HG03575 (cell line): ENCODE data around the gene ERBB4.

Source experiments
- ATAC-seq: cut with Tn5 transposase; IDR thresholded peaks from one replicate; pipeline ENCODE4 v1.9.1; 2021; ENCODE audit not compliant: unreplicated experiment, insufficient number of reproducible peaks, low FRiP score; ENCODE audit errors: extremely low read depth

The ERBB4 gene

DNA sequence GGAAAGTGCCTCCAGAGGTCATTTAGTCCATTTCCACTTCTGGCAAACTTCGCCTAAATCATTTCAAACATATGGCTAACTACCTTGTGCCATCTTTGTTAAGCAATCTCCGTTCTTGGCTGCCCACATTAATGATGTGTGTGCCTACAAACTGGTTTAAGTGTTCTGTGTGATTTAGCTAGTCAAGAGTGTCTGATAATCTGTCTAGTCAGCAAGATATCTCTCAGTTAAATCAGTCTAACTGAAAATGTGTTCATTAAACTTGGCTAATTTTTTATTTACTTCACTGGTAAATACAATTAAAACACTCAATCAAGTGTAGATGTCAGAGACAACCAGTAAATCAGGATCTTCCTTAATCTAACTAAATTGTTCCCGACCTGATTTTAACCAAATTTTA lies 352.4 kb downstream of the ERBB4 start:
- ATAC-seq: no peak

DNA sequence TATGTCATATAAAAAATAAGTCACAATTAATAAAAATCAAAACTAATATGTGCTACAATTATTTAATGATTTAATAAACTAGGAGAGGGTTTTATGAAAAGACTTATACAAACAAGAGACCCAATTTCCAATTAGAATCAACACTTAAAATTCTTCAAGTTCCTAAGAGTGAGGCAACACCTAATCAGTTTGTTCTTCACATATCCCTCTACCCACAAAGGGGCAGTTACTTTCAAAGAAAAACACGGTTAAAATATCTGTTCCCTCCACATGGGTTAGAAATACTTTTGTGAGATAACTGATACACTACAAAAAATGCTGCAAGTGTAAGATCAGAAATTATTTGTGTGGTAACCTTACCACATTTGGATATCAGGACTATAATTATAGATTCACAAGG lies 357.0 kb downstream of the ERBB4 start:
- ATAC-seq: no peak

DNA sequence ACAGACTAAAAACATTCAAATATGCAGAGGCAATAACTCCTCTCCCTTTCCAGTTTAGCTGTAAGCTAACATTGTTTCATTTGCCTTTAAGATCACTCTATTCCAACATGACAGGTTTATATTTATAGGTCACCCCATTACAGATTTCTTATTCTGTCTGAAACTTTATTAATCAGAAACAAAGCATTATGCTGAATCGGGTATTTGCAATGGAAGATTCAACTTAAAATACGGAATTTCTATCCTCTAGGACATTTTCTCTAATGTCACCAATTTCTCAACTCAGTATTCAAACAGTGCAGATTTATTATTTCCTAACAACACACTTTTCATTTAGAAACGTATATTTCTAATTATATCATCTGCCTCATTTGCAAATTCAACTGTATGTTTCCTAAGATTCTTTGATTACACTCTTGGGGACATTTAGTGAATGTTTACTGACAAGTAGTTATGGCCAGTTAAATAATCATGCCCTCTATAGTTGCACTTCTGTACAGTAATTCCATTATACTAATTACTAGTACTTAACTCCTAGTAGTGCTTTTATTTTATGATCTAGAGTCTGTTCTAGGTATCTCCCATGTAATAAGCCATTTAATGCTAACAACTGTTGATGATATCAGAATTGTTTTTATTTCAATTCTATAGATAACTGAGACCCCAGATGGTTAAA lies 358.1 kb downstream of the ERBB4 start:
- ATAC-seq: no peak

DNA sequence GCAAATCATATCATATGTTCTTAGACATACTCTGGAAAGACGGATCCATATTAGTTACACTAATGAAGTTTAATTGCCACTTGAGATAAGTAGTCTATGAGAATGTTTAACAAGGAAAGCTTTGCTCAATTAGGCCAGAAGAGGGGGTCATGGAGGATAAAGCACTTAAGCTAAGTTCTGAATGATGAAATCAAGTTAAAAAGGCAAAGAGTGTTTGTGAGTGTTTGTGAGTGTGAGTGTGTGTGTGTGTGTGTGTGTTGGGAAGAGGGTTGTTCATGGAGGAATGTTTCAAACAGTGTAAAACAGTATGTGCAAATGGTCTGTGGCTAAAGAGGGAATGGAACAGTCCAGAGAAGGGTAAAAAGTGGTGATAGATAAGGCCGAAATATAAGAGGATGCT lies 360.9 kb downstream of the ERBB4 start:
- ATAC-seq: no peak

DNA sequence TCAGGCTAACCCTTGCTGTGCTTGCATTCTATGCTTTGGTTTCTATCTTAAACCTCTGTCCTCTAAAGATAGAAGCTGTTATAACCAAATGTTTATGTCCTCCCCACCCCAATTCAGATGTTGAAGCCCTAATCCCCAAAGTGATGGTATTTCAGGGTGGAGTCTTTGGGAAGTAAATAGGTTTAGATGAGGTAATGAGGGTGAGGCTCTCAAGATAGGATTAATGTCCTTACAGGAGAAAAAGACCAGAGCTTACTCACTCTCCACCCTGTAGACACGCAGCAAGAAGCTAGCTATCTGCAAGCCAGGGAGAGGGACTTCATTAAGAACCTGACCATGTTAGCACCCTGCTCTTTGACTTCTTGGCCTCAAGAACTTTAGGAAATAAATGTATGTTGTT lies 362.5 kb downstream of the ERBB4 start:
- ATAC-seq: no peak

DNA sequence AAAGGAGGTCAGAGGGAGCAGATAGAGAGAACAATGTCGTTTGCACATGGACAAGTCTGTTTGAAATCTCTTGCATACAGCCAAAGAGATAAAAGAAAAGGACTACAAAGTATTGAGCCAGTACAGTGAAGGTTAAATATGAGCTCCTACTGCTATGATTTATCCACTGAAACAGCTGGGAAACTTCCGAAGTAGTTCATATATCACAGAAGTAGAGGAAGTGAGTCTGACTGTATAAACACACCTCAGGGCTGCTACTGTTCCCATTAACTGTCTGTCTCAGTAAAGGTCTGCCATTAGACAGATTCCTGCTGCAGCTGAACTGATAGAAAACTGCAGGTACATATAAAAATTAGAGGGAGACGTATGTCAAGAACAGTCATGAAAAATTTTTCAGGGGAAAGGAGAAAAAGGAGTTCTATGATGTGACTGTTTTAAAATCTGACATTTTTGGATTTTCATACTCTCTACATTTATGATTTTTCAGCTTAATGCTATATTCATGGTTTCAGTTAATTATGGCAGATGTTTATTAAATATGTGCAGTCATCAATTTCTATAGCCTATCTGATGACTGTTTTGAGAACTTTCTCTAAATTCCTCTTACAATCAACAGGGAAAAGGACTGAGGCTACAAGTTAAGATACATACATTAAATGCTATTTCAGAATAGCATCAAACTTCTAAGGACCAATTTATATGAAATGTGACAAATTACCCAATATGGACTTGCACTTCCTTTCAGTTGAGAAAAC lies 364.7 kb downstream of the ERBB4 start:
- ATAC-seq: no peak

DNA sequence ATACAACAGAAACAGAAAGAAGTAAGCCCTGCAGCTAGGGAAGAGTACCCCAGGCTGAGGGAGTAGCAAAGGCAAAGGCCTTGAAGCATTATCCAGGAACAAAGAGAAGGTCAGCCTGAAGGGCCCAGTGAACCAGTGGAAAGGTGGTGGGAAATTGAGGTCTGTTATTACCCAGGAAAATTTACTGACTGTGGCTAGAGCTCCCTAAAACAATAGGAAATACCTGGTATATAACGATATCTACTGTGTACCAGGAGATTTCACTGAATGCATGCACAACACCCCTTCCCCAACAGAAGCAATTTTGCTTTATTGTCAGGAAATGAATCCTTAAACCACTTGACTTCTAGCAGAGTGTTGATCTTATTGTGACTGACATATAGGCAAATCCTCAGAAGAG lies 365.3 kb downstream of the ERBB4 start:
- no peak for ATAC-seq

DNA sequence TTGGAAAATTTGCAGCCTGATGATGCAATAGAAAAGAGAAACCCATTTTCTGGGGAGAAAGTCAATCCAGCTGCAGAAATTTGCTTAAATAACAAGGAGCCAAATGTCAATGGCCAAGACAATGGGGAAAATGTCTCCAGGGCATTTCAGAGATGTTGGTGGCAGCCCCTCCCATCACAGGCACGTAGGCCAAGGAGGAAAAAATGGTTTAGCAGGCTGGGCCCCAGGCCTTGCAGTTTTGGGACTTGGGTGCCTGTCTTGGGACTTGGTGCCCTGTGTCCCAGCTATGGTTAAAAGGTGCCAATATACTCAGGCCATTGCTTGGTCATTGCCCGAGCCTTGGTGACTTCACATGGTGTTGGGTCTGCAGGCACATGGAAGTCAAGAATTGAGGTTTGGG lies 368.2 kb downstream of the ERBB4 start:
- no peak for ATAC-seq

DNA sequence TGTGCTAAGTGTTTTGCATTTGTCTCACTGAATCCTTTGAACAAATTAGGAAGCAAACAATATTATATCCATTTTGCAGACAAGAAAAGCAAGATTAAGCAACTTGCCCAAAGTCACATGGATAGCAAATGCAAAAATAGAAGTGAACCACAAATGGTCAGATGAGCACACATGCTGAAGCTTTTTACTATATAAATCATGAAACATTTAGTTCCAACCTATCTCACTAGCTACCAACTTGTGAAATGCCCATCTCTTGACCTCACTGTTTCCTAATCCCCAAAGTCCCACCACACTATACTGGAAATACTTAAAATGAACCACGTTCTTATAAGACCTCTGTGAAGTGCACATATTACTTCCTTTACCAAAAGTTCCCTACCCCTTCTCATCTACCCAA lies 380.5 kb downstream of the ERBB4 start:
- no peak for ATAC-seq

DNA sequence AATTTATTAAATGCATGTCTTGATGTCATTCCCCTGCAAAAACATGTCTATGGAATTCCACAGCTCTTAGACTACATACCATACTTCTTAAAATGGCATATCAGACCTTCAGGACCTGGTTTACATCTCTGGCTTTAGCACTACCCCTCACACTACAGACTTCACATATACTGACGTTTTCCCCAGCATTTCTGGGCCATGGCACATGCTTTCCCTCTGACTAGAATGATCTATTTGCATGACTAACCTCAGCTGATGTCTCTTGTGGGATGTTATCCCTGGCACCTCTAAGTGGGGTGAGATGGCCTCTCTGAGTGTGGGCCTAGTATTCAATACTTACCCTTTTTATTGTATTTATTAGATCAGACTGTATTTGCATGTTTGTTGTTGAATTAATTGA lies 381.6 kb downstream of the ERBB4 start:
- ATAC-seq: no peak

DNA sequence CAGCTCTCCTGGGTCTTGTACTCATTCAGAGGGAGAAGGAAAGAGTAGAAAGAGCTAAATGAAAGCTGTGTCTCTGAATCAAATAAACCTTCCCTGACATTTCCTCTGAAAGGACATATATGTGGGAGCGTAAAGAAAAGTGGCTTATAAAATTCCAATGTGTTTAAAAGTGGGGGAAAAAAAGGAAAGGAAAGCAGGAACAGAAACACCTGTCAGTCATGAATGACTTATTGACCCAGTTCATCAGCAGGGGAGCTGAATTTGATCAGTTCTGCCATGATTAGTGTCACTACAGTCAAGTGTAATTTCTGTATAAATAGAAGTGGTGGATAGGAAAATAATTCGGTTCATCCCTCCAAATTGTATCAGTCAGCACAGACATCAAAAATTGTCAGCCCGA lies 382.5 kb downstream of the ERBB4 start:
- ATAC-seq: no peak

DNA sequence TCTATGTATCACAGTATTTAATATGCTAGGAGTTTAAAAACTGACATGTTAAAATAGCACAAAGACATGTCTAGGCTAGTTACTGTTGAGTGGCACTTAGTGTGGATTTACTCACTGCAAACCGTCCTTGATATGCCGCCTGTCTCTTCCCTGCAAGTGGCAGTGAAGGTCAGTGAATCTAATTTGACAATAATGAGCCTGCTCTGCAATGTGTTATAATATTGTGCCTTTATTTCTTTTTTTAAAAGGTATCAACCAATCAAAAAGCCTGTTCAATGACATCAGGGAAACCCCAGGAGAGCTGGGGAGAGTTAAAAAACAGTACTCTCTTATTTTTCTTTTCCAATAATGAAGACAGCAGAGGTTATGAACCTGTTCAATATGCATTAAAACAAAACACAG lies 384.1 kb downstream of the ERBB4 start:
- no peak for ATAC-seq

DNA sequence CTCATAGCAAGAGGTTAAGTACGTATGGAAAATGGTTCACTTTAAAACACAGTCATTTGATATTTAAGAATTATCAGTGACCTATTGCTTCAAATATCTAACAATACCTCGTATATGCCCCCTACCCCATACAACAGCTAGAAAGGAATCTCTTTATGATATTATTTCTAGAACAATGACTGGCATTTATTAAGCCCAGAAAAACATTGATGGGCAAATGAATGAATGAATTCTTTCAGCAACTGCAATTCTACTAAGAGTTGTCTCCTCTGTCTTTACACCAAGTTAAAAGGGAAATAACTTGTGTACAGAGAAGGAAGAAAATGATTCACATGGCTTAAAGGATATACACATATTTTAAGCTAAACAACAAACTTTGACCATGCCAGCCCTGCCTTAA lies 384.7 kb downstream of the ERBB4 start:
- no peak for ATAC-seq

DNA sequence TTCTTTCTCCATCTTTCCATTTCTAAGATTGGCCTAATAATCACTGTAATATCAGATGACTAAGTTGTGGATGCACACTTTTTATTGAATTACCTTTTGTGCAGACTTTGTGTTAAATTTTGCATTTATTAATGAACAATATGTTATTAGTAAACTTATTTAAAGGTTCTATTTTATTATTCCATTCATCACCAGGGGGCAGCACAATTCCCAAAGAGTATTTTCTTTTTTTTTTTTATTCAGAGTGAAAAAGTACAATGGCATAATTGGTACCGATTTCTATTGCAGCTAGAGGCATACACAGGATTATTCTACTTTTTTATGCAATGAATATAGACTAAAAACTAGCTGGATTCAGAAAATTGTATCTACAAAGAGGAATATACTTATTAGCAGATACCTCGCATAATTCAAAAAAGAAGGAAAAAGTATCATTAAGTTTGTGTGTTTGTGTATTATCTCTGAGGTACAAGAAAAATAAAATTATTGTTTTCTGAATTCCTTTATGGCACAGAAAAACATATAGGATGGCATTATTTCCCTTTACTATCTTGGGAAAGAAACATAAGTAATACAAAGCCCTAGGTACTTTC lies 390.6 kb downstream of the ERBB4 start:
- no peak for ATAC-seq

DNA sequence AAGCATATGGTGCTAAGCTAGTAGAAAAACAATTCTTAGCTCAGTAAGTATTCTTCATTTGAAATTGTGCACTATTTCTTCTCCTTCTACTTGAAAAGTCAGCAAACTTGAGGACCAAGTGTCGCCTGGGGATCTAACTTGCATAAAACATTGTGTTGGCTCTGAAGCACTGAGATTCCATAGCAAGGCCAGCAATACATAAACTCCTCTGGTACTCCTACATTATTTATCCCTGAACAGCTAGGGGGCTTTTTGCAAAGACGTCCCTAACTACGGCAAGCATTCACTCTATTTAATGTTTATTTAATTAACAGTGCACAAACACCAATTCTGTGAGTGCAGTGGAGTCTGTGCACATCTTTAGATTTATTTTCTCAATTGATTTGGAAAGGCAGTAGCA lies 392.2 kb downstream of the ERBB4 start:
- no peak for ATAC-seq

DNA sequence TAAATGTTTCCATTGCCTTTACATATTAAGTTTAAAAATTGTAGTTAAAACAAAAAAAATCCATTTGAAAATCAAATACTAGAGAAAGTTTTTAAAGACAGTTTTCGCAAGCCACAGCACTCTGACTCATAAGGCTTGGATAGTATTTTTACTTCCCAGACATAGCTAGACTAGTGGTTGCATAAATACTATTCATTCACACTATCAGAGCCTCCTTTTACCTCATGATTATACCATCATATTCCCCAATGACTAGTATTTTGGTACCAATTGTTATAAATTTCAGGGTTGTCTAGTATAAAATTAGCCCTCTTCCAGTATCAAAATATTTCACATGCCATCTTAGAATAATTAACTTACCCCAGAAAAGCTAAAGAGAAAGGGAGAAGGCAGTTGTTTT lies 393.5 kb downstream of the ERBB4 start:
- no peak for ATAC-seq

DNA sequence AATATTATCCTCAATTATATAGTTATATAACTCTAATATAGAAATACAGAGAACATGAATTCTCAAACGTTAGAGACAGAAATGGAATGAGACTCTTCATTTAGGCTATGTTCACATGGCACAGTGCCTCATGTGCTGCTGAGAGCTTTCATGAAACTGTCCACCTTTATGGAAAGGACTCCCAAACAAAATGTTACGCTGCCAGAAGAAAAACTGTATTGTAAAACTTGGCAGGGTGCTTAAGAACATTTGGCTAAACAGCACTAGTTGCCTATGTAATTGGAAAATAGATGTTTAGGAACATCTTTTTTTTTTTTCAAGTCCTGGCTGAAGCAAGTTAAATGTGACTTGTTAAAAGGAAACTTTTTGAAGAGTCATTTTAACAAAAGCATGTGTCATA lies 396.0 kb downstream of the ERBB4 start:
- no peak for ATAC-seq

DNA sequence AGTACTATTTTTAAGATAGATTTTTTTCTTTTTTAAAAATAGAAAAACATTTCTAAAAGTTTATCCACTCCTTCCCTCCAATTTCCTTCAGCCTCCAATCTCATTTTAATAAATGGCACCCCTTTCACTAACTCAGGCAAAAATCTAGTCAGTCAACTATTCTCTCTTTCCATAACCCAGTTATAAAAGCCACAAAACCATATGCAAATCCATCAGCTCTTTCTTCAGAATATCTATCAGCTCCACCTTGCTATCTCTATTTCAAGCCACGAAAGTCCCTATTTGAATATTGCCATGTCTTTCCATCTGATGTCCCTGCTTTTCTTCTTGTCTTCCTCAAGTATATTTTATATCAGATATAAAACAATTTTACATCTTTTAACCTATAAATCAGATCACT lies 397.1 kb downstream of the ERBB4 start:
- no peak for ATAC-seq

DNA sequence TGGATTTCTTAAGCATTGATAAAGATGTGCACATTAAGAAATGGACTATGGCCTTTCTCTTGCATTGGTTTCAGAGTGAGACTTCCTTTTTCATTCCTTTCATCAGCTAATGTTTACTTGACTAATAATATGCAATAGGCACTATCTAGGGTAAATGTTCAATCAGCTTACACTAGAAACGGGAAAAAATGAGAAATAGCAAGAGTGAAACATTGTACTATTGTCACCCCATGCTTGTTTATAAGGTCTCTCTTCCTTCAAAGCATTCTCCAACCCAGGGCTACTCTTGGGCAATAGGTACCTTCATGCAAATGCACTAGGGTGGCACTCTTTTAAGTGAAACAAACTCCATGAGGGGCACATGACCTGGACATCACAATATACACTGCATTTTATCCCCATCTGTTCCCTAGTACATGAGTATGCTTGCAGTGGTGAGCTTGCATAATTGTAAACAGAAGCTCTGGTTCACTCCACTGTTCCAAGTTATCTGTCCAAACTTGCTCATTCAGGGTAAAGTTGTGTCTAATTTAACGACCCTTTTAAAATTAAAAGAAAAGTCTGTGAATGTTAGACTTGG lies 402.3 kb downstream of the ERBB4 start:
- ATAC-seq: no peak

DNA sequence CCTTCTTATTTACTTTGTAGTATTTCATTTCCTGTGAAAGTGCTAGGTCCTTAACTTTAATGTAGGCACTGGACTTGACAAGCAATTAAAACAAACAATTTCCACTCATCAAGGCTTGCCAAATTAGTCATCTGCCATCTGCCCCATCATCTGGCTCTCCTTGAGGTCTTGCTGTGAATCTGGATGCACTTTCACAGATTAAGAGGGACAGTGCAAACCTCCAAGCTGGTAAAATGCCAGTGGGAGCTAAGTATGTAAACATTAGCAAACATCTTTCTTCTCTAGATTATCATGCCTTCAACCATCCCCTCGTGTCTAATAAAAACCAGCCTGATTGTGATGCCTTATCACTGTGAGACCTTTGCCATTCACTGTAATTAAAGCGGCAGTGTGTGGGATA lies 402.9 kb downstream of the ERBB4 start:
- ATAC-seq: no peak
